Cardiac muscle cell (in vitro differentiated cells and primary cell): ENCODE data around the gene BOD1L1. TPM values are rescaled to one million over a fixed set of nuclear protein-coding genes. Genes with fewer than 3 reads are reported as not detected.
A peak's percentile ranks its signal among the peaks of the same experiment; 100 is the strongest.

Source experiments
- DNase-seq, 2 donors: peaks; one replicate each; pipeline versions ENCODE4 v3.0.0 to v3.0.0-alpha.2; 2010 to 2017; ENCODE audit warnings: low read depth in 1 of 2, low spot score in 1 of 2
- H3K27ac ChIP-seq: fragments of 200-600 bp; sonication (generic); 2 replicates; pipeline ENCODE4 v1.5.1; 2016
- H3K27me3 ChIP-seq: fragments of 200-600 bp; sonication (generic); 2 replicates; pipeline ENCODE4 v1.6.0; 2016; ENCODE audit warnings: control low read depth
- H3K36me3 ChIP-seq: fragments of 200-600 bp; sonication (generic); 2 replicates; pipeline ENCODE4 v1.5.1; 2016; ENCODE audit warnings: control low read depth
- H3K4me1 ChIP-seq: fragments of 200-600 bp; sonication (generic); 2 replicates; pipeline ENCODE4 v1.8.1; 2017; ENCODE audit warnings: low read depth, mild to moderate bottlenecking, mixed run types
- H3K4me3 ChIP-seq: fragments of 200-600 bp; sonication (generic); 2 replicates; pipeline ENCODE4 v1.5.1; 2016; ENCODE audit warnings: mild to moderate bottlenecking
- H3K9me3 ChIP-seq: fragments of 200-600 bp; sonication (generic); 2 replicates; pipeline ENCODE4 v1.5.1; 2017; ENCODE audit warnings: low read depth, mild to moderate bottlenecking, control low read depth
- polyA plus RNA-seq: library from polyadenylated mRNA; unstranded; fragments of >200 nt; fragmentation: Nextera tagmentation; extraction: Ambion mirVana; gene quantifications from 2 replicates; pipeline ENCODE4 v1.2.1, GENCODE V29; 2016
- total RNA-seq: library from RNA; depleted of rRNA; stranded (reverse); fragments of >200 nt; gene quantifications from 2 replicates; pipeline ENCODE4 v1.2.3, GENCODE V29; 2016
- TF ChIP-seq, protein P1 (sequence below): IDR thresholded peaks from 2 replicates; pipeline ENCODE4 v1.5.1; 2012; ENCODE audit warnings: low read depth, mild to moderate bottlenecking, low read length

Gene BOD1L1
- total and polyA plus RNA-seq, 2 experiments from 2014 or later = 17.7 to 35.8 TPM

DNA sequence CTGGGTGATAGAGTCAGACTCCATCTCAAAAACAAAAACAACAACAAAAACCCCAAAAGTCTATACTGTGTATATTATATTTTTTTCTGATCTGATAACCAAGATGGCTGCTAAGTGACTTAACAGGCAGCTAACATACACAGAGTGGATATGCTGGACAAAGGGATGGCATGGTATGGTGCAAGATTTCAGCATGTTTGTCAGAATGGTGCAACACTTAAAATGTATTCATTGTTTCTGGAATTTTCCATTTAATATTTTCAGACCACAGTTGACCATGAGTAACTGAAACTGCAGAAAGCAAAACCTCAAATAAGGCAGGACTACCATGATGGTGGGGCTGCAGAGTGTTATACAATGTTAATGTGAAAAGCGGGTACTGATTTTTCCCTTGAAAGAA is 6.1 kb upstream of the BOD1L1 start:
- Histone ChIP-seq H3K4me3 (no peak overlapping the region), H3K9me3 (no peaks in the 10 kb centered on the region), H3K4me1 (no peaks in the 10 kb centered on the region), H3K27ac (no peak overlapping the region), H3K27me3 (no peaks in the 10 kb centered on the region), H3K36me3 (no peaks in the 10 kb centered on the region)
- TF ChIP-seq, protein P1, sequence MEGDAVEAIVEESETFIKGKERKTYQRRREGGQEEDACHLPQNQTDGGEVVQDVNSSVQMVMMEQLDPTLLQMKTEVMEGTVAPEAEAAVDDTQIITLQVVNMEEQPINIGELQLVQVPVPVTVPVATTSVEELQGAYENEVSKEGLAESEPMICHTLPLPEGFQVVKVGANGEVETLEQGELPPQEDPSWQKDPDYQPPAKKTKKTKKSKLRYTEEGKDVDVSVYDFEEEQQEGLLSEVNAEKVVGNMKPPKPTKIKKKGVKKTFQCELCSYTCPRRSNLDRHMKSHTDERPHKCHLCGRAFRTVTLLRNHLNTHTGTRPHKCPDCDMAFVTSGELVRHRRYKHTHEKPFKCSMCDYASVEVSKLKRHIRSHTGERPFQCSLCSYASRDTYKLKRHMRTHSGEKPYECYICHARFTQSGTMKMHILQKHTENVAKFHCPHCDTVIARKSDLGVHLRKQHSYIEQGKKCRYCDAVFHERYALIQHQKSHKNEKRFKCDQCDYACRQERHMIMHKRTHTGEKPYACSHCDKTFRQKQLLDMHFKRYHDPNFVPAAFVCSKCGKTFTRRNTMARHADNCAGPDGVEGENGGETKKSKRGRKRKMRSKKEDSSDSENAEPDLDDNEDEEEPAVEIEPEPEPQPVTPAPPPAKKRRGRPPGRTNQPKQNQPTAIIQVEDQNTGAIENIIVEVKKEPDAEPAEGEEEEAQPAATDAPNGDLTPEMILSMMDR = no peak
- peak in 1 of 2 donors; percentile 32 for DNase-seq

DNA sequence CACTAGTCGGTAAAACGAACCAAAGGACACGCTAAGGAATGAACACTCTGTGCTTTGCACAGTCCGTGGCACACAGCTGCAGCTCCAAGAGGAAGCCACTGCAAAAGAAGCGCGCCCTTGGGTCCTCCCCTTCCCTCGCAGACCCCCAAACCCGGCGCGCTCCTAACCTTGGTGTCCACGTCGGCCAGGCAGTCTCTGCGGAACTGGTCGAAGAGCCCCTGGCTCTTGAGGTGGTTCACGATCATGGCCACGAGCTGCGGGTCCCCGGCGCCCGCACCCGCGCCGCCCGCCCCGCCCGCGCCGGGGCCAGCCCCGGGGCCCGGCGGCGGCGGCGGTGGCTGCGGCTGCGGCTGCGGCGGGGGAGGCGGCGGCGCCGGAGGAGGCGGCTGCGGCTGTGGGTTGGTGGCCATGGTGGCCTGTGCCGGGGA is 333 bp downstream of the BOD1L1 start:
- H3K9me3 ChIP-seq = no peaks in the 10 kb centered on the region
- no peaks in the 10 kb centered on the region for H3K27me3 ChIP-seq
- H3K4me1 ChIP-seq = peaks cover 13% of the 10 kb centered on the region
- DNase-seq = no peak
- peak overlapping the region; percentile 91 for H3K4me3 ChIP-seq
- H3K36me3 ChIP-seq = no peaks in the 10 kb centered on the region
- TF ChIP-seq, protein P1 = no peak
- H3K27ac ChIP-seq = peak overlapping the region; percentile 98

DNA sequence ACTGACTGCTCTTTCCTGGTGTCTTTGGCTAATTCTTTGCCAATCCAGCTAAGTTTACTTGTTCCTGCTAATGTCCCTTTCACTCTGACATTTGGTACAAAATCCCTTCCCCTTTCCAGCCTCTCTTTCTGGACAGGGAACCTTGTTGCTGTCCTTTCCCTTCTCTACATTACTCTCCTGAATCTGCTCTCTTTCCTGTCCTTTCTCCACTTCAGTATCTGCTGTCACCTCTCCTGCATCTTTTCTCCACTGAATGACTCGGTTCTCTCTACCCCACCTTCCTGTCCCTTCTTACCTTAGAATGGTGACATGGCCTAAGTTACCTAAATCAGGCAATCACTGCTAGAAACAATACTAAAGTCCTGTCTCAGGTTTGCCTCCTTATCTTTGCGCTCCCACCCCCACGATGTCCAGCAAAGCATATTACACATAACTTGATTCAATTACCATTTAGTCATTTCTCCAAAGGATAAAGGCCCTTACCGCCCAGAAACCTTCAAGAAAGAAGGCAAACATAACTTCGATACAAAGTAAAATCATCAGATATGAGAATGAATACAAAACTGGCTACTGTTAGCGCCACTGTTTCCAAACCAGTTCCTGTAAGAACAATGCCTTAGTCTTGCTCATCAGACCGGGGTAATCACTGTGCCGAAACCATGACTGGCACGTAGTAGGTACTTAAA is 890 bp downstream of the BOD1L1 start:
- Histone ChIP-seq H3K4me3 (peak overlapping the region; percentile 91), H3K4me1 (peaks cover 13% of the 10 kb centered on the region), H3K27ac (peak overlapping the region; percentile 98), H3K9me3 (no peaks in the 10 kb centered on the region), H3K27me3 (no peaks in the 10 kb centered on the region), H3K36me3 (no peaks in the 10 kb centered on the region)
- TF ChIP-seq, protein P1 = no peak
- DNase-seq = no peak

DNA sequence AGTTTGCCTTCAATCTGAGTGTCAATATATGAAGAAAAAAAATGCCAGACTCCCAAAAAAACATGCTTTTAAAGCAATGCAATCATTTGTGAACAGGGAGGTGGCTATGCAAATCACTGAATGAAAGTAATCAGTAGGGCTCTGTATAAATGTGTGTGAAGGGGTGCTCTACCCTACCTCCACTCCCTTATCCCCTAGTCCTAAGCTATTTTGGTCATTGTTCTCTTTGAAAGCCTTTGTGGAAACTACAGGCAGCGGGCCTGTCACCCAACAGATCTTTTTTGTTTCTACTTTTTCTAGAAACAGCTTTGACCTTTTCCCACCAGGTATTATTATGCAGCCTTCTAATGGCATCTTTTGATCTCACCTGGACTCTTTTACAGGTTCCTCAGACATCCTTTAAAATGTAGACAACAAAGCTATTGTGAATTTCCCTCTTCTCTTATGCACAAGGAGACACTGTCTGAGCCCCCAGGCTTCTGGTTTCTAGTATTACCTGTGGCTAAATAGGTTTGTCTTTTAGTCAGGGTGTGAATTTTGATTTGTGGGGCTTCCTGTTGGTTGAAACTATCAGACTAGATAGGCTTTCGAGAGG is 9.2 kb downstream of the BOD1L1 start:
- Histone ChIP-seq H3K27me3 (no peaks in the 10 kb centered on the region), H3K4me3 (no peak overlapping the region), H3K4me1 (no peaks in the 10 kb centered on the region), H3K9me3 (no peaks in the 10 kb centered on the region), H3K36me3 (peaks cover 52% of the 10 kb centered on the region), H3K27ac (no peak overlapping the region)
- no peak for DNase-seq
- TF ChIP-seq, protein P1 = no peak

DNA sequence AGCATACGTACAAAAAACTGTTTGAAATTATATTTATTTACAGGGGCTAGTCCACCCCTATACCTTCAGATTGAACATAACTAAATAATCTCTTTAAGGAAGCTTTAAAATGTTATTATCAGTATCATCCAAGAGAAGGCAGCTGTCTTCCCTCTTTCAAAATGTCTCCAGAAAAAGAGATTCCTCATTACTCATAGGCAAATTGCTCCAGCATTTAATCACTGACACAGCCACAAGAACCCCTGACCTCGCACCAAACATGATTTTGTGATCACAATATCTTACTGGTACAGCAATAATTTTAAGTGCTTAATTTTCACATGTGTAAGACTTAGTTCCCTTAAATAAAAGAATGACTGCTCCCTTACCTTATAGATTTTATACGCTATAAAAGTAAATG is 9.7 kb downstream of the BOD1L1 start:
- Histone ChIP-seq H3K9me3 (no peaks in the 10 kb centered on the region), H3K36me3 (peaks cover 57% of the 10 kb centered on the region), H3K4me1 (no peaks in the 10 kb centered on the region), H3K27me3 (no peaks in the 10 kb centered on the region), H3K4me3 (no peak overlapping the region), H3K27ac (no peak overlapping the region)
- DNase-seq = no peak
- TF ChIP-seq, protein P1 = no peak
